ELF-1 (cell line): ENCODE measurements around the gene DLG5.

Experiments used
- DNase-seq: peaks from one replicate; pipeline ENCODE4 v3.0.0-alpha.2; 2016; ENCODE audit warnings: low read depth, low spot score

DLG5 gene

GRCh38 chr10:77913090-77913489 is 13.5 kb downstream of the DLG5 start:
- DNase-seq, result no peak

GRCh38 chr10:77912576-77912975 is 14.0 kb downstream of the DLG5 start:
- DNase-seq, result no peak

- no peak for DNase-seq
Observed at GRCh38 chr10:77911535-77912123, 14.9 kb downstream of the DLG5 start.

- DNase-seq, result no peak
Observed at GRCh38 chr10:77910524-77911145, 15.9 kb downstream of the DLG5 start.

GRCh38 chr10:77909749-77910375 is 16.7 kb downstream of the DLG5 start:
- DNase-seq, result no peak

- DNase-seq, result no peak
Observed at GRCh38 chr10:77909021-77909748, 17.4 kb downstream of the DLG5 start.

- DNase-seq, result peak; percentile 49
Observed at GRCh38 chr10:77907900-77908717, 18.4 kb downstream of the DLG5 start.

GRCh38 chr10:77907462-77907861 is 19.1 kb downstream of the DLG5 start:
- no peak for DNase-seq

GRCh38 chr10:77906951-77907421 is 19.6 kb downstream of the DLG5 start:
- DNase-seq, result no peak

- no peak for DNase-seq
Observed at GRCh38 chr10:77905781-77906180, 20.8 kb downstream of the DLG5 start.

GRCh38 chr10:77905086-77905748 is 21.3 kb downstream of the DLG5 start:
- DNase-seq, result no peak

GRCh38 chr10:77904100-77904840 is 22.3 kb downstream of the DLG5 start:
- no peak for DNase-seq

GRCh38 chr10:77902159-77902558 is 24.4 kb downstream of the DLG5 start:
- no peak for DNase-seq

- DNase-seq, result no peak
Observed at GRCh38 chr10:77901743-77902142, 24.8 kb downstream of the DLG5 start.

GRCh38 chr10:77899690-77900089 is 26.9 kb downstream of the DLG5 start:
- no peak for DNase-seq

GRCh38 chr10:77899080-77899477 is 27.5 kb downstream of the DLG5 start:
- no peak for DNase-seq

- no peak for DNase-seq
Observed at GRCh38 chr10:77898323-77899079, 28.1 kb downstream of the DLG5 start.

GRCh38 chr10:77896058-77896457 is 30.5 kb downstream of the DLG5 start:
- no peak for DNase-seq

- DNase-seq, result no peak
Observed at GRCh38 chr10:77894058-77894457, 32.5 kb downstream of the DLG5 start.

GRCh38 chr10:77893386-77893785 is 33.2 kb downstream of the DLG5 start:
- no peak for DNase-seq
